ENCODE measurements around the gene NFATC3. TPM values are rescaled to one million over a fixed set of nuclear protein-coding genes. Genes with fewer than 3 reads are reported as not detected.
A peak's percentile ranks its signal among the peaks of the same experiment; 100 is the strongest.

Gene NFATC3
- total and polyA plus RNA-seq, 11 donors: 5.9 to 35.1 (median 24.2) TPM

DNA sequence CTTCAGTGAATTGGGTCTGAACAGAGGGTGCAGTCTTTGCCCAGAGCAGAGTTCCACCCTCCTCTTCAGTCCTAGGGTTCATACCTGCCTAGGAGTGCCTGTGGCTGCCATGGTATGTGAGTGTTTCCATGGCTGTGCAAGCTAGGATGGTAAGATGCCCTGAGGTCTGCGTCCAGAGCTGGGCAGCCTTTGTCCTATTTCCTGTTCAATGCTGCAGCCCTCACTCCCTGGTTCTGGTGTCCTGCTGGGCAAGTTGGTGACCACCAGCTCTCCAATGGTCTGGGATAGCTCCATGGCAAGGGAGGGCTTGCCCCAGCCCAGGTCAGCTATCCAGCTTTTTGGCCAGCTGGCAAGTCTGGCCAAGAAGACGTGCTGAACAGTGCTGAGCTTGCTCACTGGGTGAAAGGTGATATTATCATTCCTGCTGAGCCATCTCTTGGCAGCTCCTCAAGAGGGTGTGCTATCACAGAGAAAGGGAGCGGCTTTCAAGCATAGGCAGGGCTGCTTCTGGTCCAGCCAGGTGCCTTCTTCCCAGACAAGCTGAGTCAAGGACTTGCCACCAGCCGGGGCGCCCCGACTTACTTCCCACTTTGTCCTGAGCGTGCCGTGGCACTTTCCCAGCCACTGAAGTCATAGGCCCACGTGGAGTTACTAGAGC is 13.0 kb upstream of the NFATC3 start:
- Histone ChIP-seq H3K4me1 (peaks cover 0 to 58% (median 15%) of the 10 kb centered on the region in 12 donors), H3K36me3 (peaks cover 0 to 71% (median 27%) of the 10 kb centered on the region in 9 donors), H3K9me3 (no peaks in the 10 kb centered on the region), H3K27ac (peak overlapping the region in 2 of 12 donors; percentile 46 to 69), H3K27me3 (no peaks in the 10 kb centered on the region), H3K4me3 (no peak overlapping the region)
- WGBS, 4 donors: 76 to 86% (median 78%) methylated on average over 5 to 9 of the region's 9 CpGs
- no peak for TF ChIP-seq POLR2A (IDR thresholded peaks at IDR 0.05)
- ATAC-seq: peak in 2 of 4 donors; percentile 7 to 26
- intact Hi-C loops (cut with DNase I): no loop called here
- peak in 1 of 5 donors; percentile 53 for DNase-seq

GRCh38 chr16:68073902-68074760 is 11.0 kb upstream of the NFATC3 start:
- Histone ChIP-seq H3K27ac (peak overlapping the region in 1 of 12 donors; percentile 75), H3K4me3 (no peak overlapping the region), H3K27me3 (no peaks in the 10 kb centered on the region), H3K4me1 (peaks cover 0 to 75% (median 24%) of the 10 kb centered on the region in 12 donors), H3K36me3 (peaks cover 0 to 75% (median 27%) of the 10 kb centered on the region in 9 donors), H3K9me3 (no peaks in the 10 kb centered on the region)
- WGBS, 4 donors: 92 to 96% (median 94%) methylated on average over 8 to 9 of the region's 9 CpGs
- TF ChIP-seq, protein P1, sequence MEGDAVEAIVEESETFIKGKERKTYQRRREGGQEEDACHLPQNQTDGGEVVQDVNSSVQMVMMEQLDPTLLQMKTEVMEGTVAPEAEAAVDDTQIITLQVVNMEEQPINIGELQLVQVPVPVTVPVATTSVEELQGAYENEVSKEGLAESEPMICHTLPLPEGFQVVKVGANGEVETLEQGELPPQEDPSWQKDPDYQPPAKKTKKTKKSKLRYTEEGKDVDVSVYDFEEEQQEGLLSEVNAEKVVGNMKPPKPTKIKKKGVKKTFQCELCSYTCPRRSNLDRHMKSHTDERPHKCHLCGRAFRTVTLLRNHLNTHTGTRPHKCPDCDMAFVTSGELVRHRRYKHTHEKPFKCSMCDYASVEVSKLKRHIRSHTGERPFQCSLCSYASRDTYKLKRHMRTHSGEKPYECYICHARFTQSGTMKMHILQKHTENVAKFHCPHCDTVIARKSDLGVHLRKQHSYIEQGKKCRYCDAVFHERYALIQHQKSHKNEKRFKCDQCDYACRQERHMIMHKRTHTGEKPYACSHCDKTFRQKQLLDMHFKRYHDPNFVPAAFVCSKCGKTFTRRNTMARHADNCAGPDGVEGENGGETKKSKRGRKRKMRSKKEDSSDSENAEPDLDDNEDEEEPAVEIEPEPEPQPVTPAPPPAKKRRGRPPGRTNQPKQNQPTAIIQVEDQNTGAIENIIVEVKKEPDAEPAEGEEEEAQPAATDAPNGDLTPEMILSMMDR (IDR thresholded peaks at IDR 0.05): no peak
- ATAC-seq (no peak), DNase-seq (no peak)
- intact Hi-C loops (cut with DNase I): no loop called here

GRCh38 chr16:68074850-68075555 is 10.2 kb upstream of the NFATC3 start:
- ATAC-seq (no peak), DNase-seq (peak in 2 of 5 donors; percentile 12 to 67)
- no peak for TF ChIP-seq POLR2A (IDR thresholded peaks at IDR 0.05)
- TF ChIP-seq, protein P1 (IDR thresholded peaks at IDR 0.05): no peak
- 83 to 91% (median 88%) methylated on average over 5 to 6 of the region's 6 CpGs for WGBS, 4 donors
- Histone ChIP-seq H3K4me1 (peaks cover 2 to 75% (median 24%) of the 10 kb centered on the region in 12 donors), H3K9me3 (no peaks in the 10 kb centered on the region), H3K27me3 (no peaks in the 10 kb centered on the region), H3K4me3 (no peak overlapping the region), H3K36me3 (peaks cover 0 to 72% (median 27%) of the 10 kb centered on the region in 9 donors), H3K27ac (peak overlapping the region in 1 of 12 donors; percentile 75)
- intact Hi-C loops (cut with DNase I): no loop called here

DNA sequence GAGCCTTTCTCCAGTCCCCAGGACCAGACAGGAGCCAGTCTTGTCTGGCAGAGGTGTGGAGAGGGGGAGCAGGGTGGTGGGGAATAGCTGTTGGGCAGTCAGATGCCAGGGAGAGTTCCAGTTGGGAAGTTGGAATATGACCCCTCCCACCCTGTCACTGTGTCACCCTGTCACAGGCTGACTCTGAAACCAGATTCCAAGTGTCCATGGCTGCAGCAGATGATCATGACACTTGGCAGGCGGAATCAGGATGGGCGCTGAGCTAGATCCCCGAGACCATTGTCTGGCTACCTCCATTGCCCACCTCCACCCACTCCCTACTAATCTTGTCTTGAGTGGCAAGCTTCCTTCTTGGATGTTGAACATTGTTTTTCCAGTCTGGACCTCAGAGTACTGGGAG is 9.2 kb upstream of the NFATC3 start:
- ATAC-seq (no peak), DNase-seq (peak in 1 of 5 donors; percentile 10)
- intact Hi-C loops (cut with DNase I): no loop called here
- Histone ChIP-seq H3K36me3 (peaks cover 0 to 62% (median 24%) of the 10 kb centered on the region in 9 donors), H3K9me3 (no peaks in the 10 kb centered on the region), H3K27me3 (no peaks in the 10 kb centered on the region), H3K4me3 (no peak overlapping the region), H3K27ac (no peak overlapping the region), H3K4me1 (peaks cover 5 to 75% (median 29%) of the 10 kb centered on the region in 12 donors)
- 93 to 95% (median 94%) methylated on average over 3 of the region's 3 CpGs for WGBS, 4 donors
- no peak for TF ChIP-seq POLR2A (IDR thresholded peaks at IDR 0.05)
- TF ChIP-seq, protein P1 (IDR thresholded peaks at IDR 0.05): no peak

All from heart left ventricle (tissue), 16 donors.